HCT116 (cell line): ENCODE measurements around the gene CHCHD3. TPM values are rescaled to one million over a fixed set of nuclear protein-coding genes. Genes with fewer than 3 reads are reported as not detected.

Experiments used
- ATAC-seq: fragments of 200-7000 bp; cut with Tn5 transposase; 2 replicates; pipeline ENCODE4 v1.9.1; 2020; ENCODE audit warnings: mild to moderate bottlenecking, moderate library complexity
- BruUV-seq: library from RNA; stranded (reverse); fragments of 400-500 nt; replicated peaks from 2 replicates; lab custom pipeline; 2021; lab: Mats Ljungman, UMichigan
- CTCF ChIA-PET: fragments of 300-600 bp; sonication (Branson Sonifier 250); formaldehyde crosslinking; loops from one replicate; lab custom pipeline; 2021; ENCODE audit warnings: antibody characterized with exemption; lab: Charles Lee
- POLR2A ChIA-PET: fragments of 300-600, 350-600 bp; sonication (Branson Sonifier 250); formaldehyde crosslinking; loops from one replicate; lab custom pipeline; 2021; ENCODE audit warnings: antibody characterized with exemption; lab: Charles Lee
- RAD21 ChIA-PET, 2 experiments: fragments of 300-600 bp; sonication (Branson Sonifier 250); formaldehyde crosslinking; loops; one replicate each; lab custom pipeline; 2023; ENCODE audit warnings: low total read pairs in 2 of 2; ENCODE audit not compliant: uncharacterized antibody in 2 of 2, unreplicated experiment in 2 of 2, low non-redundant PET in 1 of 2; lab: Charles Lee
- DNase-seq: peaks from one replicate; pipeline ENCODE4 v3.0.0-alpha.2; 2010; ENCODE audit warnings: low read depth, low spot score
- H2AFZ ChIP-seq: fragments of 200-600 bp; shearing (Covaris generic), sonication (generic); 2 replicates; pipeline ENCODE4 v1.6.1; 2017; ENCODE audit warnings: low read depth, mixed run types, mixed read lengths, antibody characterized with exemption, low read length; ENCODE audit not compliant: poor library complexity, severe bottlenecking
- H3K27ac ChIP-seq: 2 replicates; pipeline ENCODE4 v1.5.1; 2012; ENCODE audit warnings: low read depth, low read length
- H3K27me3 ChIP-seq: fragments of 200-600 bp; sonication (generic); 2 replicates; pipeline ENCODE4 v1.6.1; 2016; ENCODE audit warnings: mixed run types, low read length, mixed read lengths; ENCODE audit not compliant: insufficient read depth
- H3K36me3 ChIP-seq, 2 experiments: fragments of 200-500 bp in 1 of 2; fragments of 200-600 bp in 1 of 2; sonication (Bioruptor generic) in 1 of 2; sonication (generic) in 1 of 2; 2 replicates each; pipeline versions ENCODE4 v1.5.1 to v1.6.1; 2014 to 2016; ENCODE audit warnings: low read length in 2 of 2, inconsistent platforms in 1 of 2, mixed read lengths in 1 of 2, mixed run types in 1 of 2; ENCODE audit not compliant: insufficient read depth in 2 of 2, control insufficient read depth in 1 of 2
- H3K4me1 ChIP-seq, 2 experiments: fragments of 200-600 bp in 1 of 2; sonication (generic) in 1 of 2; 2 replicates each; pipeline versions ENCODE4 v1.5.1 to v1.6.1; 2012 to 2017; ENCODE audit warnings: low read length in 2 of 2, inconsistent platforms in 1 of 2, mild to moderate bottlenecking in 1 of 2, mixed read lengths in 1 of 2, mixed run types in 1 of 2, moderate library complexity in 1 of 2; ENCODE audit not compliant: insufficient read depth in 2 of 2, control insufficient read depth in 1 of 2
- H3K4me2 ChIP-seq: fragments of 200-600 bp; sonication (generic); 2 replicates; pipeline ENCODE4 v1.6.1; 2017; ENCODE audit warnings: mixed run types, low read length, mixed read lengths
- H3K4me3 ChIP-seq, 2 experiments: fragments of 200-600 bp in 1 of 2; sonication (generic) in 1 of 2; replicated peaks in 1 of 2; 2 replicates each; pipeline ENCODE4 v1.5.1; 2011 to 2016; ENCODE audit warnings: low read length in 2 of 2, control low read depth in 1 of 2, low read depth in 1 of 2, mild to moderate bottlenecking in 1 of 2, mixed read lengths in 1 of 2, mixed run types in 1 of 2
- H3K79me2 ChIP-seq: fragments of 200-600 bp; sonication (generic); 2 replicates; pipeline ENCODE4 v1.6.1; 2017; ENCODE audit warnings: mild to moderate bottlenecking, mixed run types, low read length, moderate library complexity, mixed read lengths; ENCODE audit not compliant: insufficient read depth
- H3K9ac ChIP-seq: fragments of 200-600 bp; sonication (generic); 2 replicates; pipeline ENCODE4 v1.6.1; 2016; ENCODE audit warnings: low read length, mixed read lengths
- H3K9me2 ChIP-seq: fragments of 200-600 bp; sonication (generic), shearing (Covaris generic); 2 replicates; pipeline ENCODE4 v1.6.1; 2017; ENCODE audit warnings: mixed run types, mild to moderate bottlenecking, moderate library complexity; ENCODE audit not compliant: insufficient read depth
- H3K9me3 ChIP-seq, 2 experiments: fragments of 200-500 bp in 1 of 2; fragments of 200-600 bp in 1 of 2; sonication (Bioruptor generic) in 1 of 2; sonication (generic) in 1 of 2; 2 replicates each; pipeline ENCODE4 v1.6.1; 2014 to 2017; ENCODE audit warnings: low read length in 2 of 2, mixed read lengths in 2 of 2, inconsistent platforms in 1 of 2, low read depth in 1 of 2, mild to moderate bottlenecking in 1 of 2, mixed run types in 1 of 2, moderate library complexity in 1 of 2; ENCODE audit not compliant: control insufficient read depth in 1 of 2, insufficient read depth in 1 of 2
- H4K20me1 ChIP-seq: fragments of 200-600 bp; sonication (generic), shearing (Covaris generic); 2 replicates; pipeline ENCODE4 v1.6.1; 2017; ENCODE audit warnings: mixed run types, mild to moderate bottlenecking, moderate library complexity; ENCODE audit not compliant: insufficient read depth
- ATF3 ChIP-seq: IDR thresholded peaks from 2 replicates; pipeline ENCODE4 v1.6.1; 2012
- EGR1 ChIP-seq: IDR thresholded peaks from 2 replicates; pipeline ENCODE4 v1.6.1; 2012; ENCODE audit warnings: low read depth
- FOSL1 ChIP-seq: IDR thresholded peaks from 2 replicates; pipeline ENCODE4 v1.6.1; 2012; ENCODE audit warnings: low read depth
- JUND ChIP-seq: IDR thresholded peaks from 2 replicates; pipeline ENCODE4 v1.6.1; 2012
- POLR2A ChIP-seq: IDR thresholded peaks from 2 replicates; pipeline ENCODE4 v1.7.0; 2011; ENCODE audit warnings: borderline replicate concordance; ENCODE audit not compliant: insufficient read depth, insufficient read length; ENCODE audit errors: extremely low read depth
- RAD21 ChIP-seq: IDR thresholded peaks from 2 replicates; pipeline ENCODE4 v1.6.1; 2012; ENCODE audit warnings: low read depth, mild to moderate bottlenecking
- SIN3A ChIP-seq: IDR thresholded peaks from 2 replicates; pipeline ENCODE4 v1.6.1; 2012; ENCODE audit warnings: low read depth
- SRF ChIP-seq: IDR thresholded peaks from 2 replicates; pipeline ENCODE4 v1.6.1; 2012; ENCODE audit warnings: low read depth
- ZFX ChIP-seq: fragments of 450-650 bp; IDR thresholded peaks from 2 replicates; pipeline ENCODE4 v1.6.1; 2017
- ZNF274 ChIP-seq: fragments of 200-500 bp; sonication (Bioruptor generic); IDR thresholded peaks from 2 replicates; pipeline ENCODE4 v1.6.1; 2014; ENCODE audit warnings: mild to moderate bottlenecking, low read depth, low read length, inconsistent platforms
- intact Hi-C: fragments of 100-400 bp; cut with micrococcal nuclease; formaldehyde crosslinking; loops from 2 replicates; pipeline ENCODE4 v1.10.0; 2022
- total RNA-seq: library from RNA; stranded (reverse); gene quantifications from one replicate; pipeline ENCODE4 v1.2.1, GENCODE V29; 2021; ENCODE audit not compliant: unreplicated experiment

Gene CHCHD3
- total RNA-seq, 1 experiment from 2014 or later: 73.5 TPM

- ChIA-PET POLR2A (no interaction called here), RAD21 (no interaction called here), CTCF (no interaction called here)
- H3K4me2 ChIP-seq: no peak overlapping the region
- no peak overlapping the region for H3K9ac ChIP-seq
- H3K4me3 ChIP-seq: no peak overlapping the region
- H3K27ac ChIP-seq: no peak overlapping the region
- H3K27me3 ChIP-seq: no peaks in the 10 kb centered on the region
- no peaks in the 10 kb centered on the region for H3K9me2 ChIP-seq
- no peak for DNase-seq
- no peak overlapping the region for H2AFZ ChIP-seq
- H3K79me2 ChIP-seq: no peaks in the 10 kb centered on the region
- H3K9me3 ChIP-seq: no peaks in the 10 kb centered on the region; a peak in 1 of 4 replicates
- ATAC-seq: no peak
- TF ChIP-seq ZNF274: no peak
- TF ChIP-seq ATF3: no peak
- BruUV-seq: no TSS peak
- H3K4me1 ChIP-seq: no peaks in the 10 kb centered on the region
- intact Hi-C loops: no loop called here
- H3K36me3 ChIP-seq: no peaks in the 10 kb centered on the region
- H4K20me1 ChIP-seq: no peaks in the 10 kb centered on the region
These were observed 310.6 kb downstream of the CHCHD3 start for GRCh38 chr7:132771301-132771730.

GRCh38 chr7:132770055-132770454 is 311.8 kb downstream of the CHCHD3 start:
- H3K4me3 ChIP-seq: no peak overlapping the region
- H3K9me2 ChIP-seq: no peaks in the 10 kb centered on the region
- H3K9ac ChIP-seq: no peak overlapping the region
- DNase-seq (no peak), ATAC-seq (no peak)
- no peak overlapping the region for H3K27ac ChIP-seq
- H4K20me1 ChIP-seq: no peaks in the 10 kb centered on the region
- intact Hi-C loops: no loop called here
- H3K4me1 ChIP-seq: no peaks in the 10 kb centered on the region
- no peaks in the 10 kb centered on the region for H3K79me2 ChIP-seq
- POLR2A ChIA-PET: no interaction called here
- H3K9me3 ChIP-seq: no peaks in the 10 kb centered on the region; a peak in 1 of 4 replicates
- RAD21 ChIA-PET: no interaction called here
- H2AFZ ChIP-seq: no peak overlapping the region
- no peaks in the 10 kb centered on the region for H3K36me3 ChIP-seq
- CTCF ChIA-PET: no interaction called here
- no peak overlapping the region for H3K4me2 ChIP-seq
- H3K27me3 ChIP-seq: no peaks in the 10 kb centered on the region
- TF ChIP-seq RAD21: no peak
- no peak for TF ChIP-seq SRF
- no peak for TF ChIP-seq JUND
- TF ChIP-seq POLR2A: no peak
- TF ChIP-seq ZFX: no peak
- TF ChIP-seq ATF3: no peak
- no peak for TF ChIP-seq FOSL1
- TF ChIP-seq EGR1: no peak
- no peak for TF ChIP-seq SIN3A
- BruUV-seq: no TSS peak
